Uterine smooth muscle cell (primary cell): Measurements from ENCODE around the gene LRP1. TPM values are rescaled to one million over a fixed set of nuclear protein-coding genes. Genes with fewer than 3 reads are reported as not detected.

Source experiments
- total RNA-seq: library from RNA; depleted of rRNA; stranded (reverse); fragments of >200 nt; gene quantifications from 2 replicates; pipeline ENCODE4 v1.2.3, GENCODE V29; 2014

Gene LRP1
- total RNA-seq, result 222 and 524 TPM in 2 replicates

DNA sequence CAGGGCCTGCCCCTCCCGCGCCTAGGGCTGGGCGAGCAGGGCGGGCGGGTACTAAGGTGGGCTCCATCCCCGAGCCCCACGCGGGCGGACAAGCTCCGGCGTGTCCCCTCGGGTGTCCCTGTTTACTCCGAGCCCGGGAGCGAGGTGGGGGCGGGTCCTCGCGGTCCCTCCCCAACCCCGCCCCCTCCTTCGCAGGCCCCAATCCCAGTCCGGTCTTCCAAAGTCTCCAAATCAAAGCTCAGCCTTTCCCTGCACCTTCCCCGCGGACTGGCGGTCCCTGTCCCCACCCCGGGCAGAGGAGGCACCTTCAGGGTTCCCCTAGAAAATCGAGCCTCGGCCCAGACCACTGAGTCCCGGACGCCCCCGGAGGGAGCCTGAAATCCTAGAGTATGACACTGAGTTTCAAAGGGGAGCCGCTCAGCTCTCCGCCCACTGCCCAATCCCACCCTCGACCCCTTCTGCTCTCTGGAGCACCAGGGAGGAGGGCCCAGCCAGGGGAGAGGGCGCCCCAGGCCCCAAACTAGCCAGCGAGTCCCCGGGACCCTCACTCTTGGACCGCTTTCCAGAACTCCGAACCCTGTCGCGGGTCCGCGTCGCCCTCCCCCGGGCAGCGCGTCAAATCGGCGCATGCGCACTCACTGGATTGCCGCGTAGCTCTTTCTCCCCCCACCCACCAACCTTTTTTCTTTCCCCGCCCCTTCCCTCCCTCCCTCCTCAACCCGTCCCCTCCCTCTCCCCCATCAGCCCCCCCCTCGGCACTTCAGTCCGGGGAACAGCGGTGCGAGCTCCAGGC is at the start of gene LRP1:
LRP1 (plus strand) TSS at position 758 of the 793 bp plus-strand sequence. CDS start 482 bp downstream, outside the sequence.

DNA sequence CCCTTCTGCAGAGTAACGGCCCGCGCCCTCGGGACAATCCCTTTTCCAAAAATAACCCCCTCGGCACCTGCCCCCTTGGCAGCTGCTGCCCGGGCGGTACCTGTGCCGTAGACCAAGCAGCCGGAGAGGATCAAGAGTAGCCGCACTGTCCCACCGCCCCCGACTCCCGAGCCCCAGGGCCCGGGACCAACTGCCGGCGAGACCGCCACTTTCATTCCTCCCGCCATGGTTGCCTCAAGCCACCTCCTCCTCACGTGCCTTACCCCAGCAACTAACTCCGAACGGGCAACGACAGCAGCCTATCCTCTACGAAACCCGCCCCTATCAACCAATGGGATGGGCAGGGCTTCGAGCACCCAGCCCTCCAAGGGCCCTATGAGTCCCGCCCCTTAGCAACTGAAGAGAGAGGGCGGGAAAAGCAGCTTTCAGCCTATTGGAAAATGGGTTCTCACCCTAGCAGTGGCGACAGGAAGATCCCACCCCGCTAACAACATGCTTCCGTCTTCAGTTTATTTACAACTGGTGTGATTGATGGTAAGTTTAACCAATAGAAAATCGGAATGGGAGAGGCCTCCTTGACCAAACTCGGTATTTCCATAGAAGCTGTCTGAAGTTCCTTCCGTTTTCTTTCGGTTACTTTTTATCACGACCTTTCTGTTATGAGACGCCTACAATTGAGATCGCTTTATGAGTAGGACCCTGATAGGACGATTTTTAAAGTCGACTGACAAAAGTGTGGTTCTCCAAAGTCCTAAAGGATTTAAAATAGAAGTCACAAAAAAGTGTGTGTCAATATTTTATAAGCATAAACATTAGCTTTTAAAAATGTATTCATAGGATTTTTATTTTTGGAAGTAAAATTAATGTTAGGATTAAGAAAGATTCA is 49.5 kb upstream of the LRP1 start, which contains the start of gene NEMP1:
NEMP1 (minus strand) TSS at position 273 of the 886 bp plus-strand sequence; CDS start at position 227, 46 bp downstream.

DNA sequence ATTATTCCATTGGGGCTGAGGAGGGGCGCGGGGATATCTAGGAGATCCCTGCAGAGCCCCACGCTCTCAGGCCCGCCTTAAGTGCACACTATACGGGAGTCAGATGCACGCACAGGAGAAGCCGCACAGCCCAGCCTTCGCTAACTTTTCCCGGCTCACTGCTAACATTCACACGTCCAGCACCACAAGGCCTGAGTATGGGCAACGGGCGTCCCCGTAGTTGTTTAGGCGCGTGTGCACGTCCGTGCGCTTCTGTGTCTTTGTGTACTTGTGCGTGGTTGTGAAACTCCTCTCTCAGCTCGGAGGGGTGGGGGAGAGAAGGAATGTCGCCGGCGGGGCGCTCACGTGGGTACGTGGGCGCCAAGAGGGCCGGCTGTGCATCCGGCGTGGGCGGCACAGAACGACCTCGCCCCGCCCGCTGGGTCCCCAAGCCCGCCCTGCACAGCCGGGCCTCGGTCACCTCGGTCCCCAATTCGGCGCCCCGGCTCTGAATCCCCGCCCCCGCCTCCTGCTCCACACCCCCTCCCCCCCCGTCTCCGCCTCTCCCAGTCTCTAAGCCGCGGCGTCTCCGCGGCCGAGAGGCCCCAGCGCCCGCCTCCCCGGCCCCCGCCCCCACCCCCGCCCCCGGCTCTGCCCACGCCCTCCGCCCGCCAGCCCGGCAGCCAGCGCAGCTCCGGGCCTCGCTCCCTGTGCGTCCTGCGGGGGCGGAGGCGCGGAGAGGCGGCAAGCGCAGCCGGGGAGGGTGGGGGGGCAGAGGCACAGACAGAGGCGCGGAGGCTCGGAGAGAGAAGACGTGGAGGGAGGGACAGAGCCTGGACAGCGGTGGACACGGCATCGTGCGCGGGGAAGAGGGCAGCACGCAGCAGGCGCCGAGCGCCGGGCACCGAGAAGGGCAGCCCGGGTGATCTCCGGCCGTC is 39.7 kb upstream of the LRP1 start, which contains the start of gene NAB2:
NAB2 (plus strand) TSS at position 761 of the 917 bp plus-strand sequence. CDS start 158 bp downstream, outside the sequence.

DNA sequence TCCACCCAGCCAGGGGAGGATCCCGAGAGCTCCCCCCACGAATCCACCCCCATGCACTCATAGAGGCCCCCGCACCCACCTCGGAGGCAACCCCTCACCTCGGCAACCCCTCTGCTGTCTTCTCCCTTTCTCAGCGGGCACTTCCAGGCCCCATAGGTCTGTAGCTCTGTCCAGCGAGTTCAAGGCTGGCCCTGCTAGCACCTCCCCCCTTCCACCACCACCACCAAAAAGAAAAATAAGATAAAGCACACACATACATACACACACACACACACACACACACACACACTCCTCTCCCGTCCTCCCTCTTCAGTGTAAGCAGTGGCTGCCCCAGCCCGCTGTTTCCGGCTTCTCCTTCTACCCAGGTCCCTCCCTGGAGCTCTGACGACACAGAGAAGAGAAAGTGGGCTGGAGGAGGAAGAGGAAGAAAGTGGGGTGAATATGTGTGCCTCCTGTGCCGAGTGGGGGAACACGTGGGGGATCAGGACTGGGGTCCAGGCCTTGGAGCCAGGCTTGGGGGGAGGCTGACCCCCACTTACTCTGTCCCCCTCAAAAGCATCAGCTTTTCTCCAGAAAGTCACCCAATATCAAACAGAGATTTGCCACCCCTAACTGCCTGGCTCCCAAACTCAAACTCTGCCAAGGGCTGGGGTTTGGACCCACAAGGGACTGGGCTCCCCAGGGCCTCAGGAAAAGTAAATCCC is 17.1 kb upstream of the LRP1 start, which contains the start of gene STAT6:
STAT6 (minus strand) TSS at position 332 of the 704 bp plus-strand sequence. CDS start 3,084 bp downstream, outside the sequence.

DNA sequence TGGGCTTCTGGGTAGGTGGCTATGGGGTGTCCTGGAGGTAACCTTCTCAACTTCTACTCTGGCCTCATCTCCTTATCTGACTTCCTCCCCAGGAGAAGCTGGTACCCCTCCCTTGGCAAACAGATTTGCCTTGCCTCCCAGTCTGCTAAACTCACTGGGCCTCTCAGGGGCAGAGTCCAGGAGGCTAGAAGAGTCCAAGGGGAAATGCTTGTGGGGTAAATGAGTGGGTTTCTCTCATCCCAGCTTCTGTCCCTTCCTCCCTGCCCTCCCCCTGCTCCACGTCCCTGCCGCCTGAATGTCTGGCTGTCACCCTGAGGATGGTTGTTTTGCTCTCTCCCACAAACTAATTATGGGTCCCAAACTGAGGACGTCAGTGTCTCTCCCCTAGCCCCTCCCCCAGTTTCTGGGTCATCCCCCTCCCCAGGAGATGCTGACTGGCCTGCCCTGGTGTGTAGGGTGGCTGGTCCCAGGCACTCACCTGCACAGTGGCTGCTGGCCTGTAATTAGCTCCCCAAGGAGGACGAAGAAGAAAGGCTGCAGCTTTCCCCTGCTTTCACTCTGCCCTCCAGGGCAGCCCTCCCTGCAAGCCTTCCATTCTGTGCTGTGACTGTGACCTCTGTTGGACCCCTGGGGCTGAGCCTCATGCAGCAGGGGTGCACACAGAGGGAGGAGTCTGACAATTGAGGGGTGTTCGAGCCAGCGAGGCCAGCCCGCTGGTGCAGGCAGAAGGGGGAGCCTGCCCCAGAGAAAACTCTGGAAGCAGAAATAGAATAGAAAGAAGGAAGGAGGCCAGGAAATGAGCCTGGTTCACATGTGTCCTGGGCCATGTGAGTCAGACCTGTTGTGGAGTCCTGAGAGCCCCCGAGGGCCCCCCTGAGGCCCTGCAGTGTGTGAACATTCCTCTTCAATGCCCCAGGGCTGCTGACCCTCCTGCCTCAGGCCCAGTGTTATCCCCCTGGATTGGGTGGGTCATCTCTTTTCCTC is 19.0 kb downstream of the LRP1 start, which contains the start of gene LRP1-AS:
LRP1-AS (minus strand) TSS at position 659 of the 984 bp plus-strand sequence.

DNA sequence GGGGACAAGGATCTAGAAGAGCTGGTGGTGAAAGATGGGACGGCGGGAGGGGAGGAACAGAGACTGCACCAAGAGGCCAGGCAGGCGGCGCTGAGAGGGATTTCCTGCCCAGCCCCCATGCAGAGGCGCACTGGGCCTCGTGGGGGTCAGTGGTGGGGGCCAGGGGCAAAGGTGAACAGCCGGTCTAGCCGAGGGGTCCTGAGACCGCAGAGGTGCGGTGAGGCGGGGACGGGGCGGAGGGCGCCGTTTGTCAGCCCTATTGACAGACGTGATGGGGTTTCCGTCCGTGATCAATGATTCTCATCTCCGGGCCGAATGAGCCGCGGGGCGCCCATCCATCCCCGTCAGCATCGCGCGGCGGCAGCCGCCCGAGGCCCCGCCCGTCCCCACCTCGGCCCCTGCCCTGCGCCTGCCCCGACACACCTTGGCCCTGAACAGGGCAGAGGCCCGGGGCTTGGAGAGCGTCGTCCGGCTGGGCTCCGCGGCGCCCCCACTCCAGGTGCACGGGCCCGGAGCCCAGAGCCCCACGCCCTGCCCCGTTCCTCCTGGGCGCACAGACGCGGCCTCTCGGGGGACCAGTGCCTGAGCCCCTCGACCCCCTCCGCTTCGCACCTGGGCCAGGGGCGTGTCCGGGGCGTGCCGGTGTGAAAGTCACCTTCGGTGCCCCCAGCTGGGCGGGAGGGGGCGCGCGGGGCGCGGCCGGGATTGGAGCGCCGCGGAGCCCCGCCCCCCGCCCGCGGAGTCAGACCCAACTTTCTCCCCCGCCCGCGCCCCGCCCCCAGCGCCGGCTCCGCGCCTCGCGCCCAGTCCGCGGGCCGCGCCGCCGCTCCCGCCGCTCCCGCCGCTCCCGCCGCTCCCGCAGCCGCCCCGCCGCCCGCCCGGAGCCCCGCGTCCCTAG is 88.0 kb downstream of the LRP1 start, which contains the start of gene NXPH4:
NXPH4 (plus strand) TSS at position 781 of the 898 bp plus-strand sequence. CDS start 176 bp downstream, outside the sequence.

DNA sequence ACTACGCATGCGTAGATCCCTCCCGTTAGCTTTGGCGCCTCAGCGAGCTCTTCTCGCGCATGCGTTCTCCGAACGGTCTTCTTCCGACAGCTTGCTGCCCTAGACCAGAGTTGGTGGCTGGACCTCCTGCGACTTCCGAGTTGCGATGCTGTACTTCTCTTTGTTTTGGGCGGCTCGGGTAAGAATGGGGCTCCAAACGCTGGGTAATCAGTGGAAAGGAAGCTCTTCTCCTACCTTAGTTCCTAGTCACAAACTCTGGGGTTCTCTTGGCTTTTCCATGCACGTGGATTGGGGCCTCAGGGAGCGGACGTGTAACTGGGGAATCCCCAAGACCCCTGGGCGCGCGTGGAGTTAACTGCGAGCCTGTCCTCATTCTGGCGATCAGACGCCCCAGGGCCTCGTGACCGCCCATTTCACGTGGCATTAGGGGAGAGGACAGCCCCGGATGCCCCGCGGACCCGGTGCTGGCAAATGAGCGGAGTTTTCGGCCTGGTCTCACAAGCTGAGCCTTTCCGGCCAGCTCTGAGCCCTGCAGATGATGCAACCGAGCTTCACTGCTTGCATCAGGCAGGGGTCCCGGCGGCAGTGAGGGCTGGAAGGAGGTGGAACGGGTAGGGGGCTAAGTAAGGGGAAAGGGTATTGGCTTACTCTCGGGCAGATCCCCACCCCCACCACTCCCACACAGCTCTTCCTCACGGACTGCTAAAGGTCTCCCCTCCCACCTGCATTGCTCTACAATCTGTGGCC is 101.5 kb downstream of the LRP1 start, which contains the start of gene SHMT2:
SHMT2 (plus strand) TSS at position 78 of the 747 bp plus-strand sequence; CDS start at position 146, 68 bp downstream.

DNA sequence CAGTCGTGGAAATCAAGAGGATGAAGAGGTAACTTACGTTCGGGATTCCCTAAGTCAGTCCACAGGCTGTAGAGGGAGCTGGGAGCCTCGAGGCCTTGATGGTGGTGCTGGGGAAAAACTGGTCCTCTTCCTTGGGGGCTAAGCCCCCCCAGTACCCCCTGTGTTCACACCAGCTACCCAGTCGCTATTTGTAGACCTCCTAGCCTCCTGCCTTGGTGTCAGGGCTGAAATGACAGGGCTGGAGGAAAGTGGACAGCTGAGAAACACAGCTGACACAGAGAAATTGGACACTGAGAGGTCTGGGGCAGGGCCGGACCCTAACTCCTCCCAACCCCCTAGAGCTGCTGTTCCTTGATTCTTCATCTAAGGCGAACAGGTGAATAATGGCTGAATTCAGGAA is 122.7 kb downstream of the LRP1 start, which contains the start of gene STAC3:
STAC3 (minus strand) TSS at position 232 of the 400 bp plus-strand sequence. CDS start 1,551 bp downstream, outside the sequence.

Other genes starting within 250 kb of the LRP1 start
- gene SDR9C7, start 194.1 kb upstream of the LRP1 start, total RNA-seq, result not detected in 2 replicates
- 0.22 and 0.25 TPM in 2 replicates for gene RDH16, start 170.9 kb upstream of the LRP1 start, total RNA-seq
- gene ZBTB39, start 121.9 kb upstream of the LRP1 start, total RNA-seq, result 5.1 and 5.3 TPM in 2 replicates
- not detected in 2 replicates for gene TAC3, start 112.0 kb upstream of the LRP1 start, total RNA-seq
- gene MYO1A, start 78.4 kb upstream of the LRP1 start, total RNA-seq, result 0.12 TPM in 1 of 2 replicates, not detected in the other
- 12.7 and 22.1 TPM in 2 replicates for gene NEMP1, start 49.7 kb upstream of the LRP1 start, total RNA-seq
- 88.9 and 104 TPM in 2 replicates for gene NAB2, start 39.4 kb upstream of the LRP1 start, total RNA-seq
- gene STAT6, start 17.1 kb upstream of the LRP1 start, total RNA-seq, result 55.6 and 61.0 TPM in 2 replicates
- gene LRP1-AS, start 19.1 kb downstream of the LRP1 start, total RNA-seq, result not detected in 2 replicates
- 1.7 and 4.0 TPM in 2 replicates for gene NXPH4, start 88.3 kb downstream of the LRP1 start, total RNA-seq
- 368 and 374 TPM in 2 replicates for gene SHMT2, start 101.2 kb downstream of the LRP1 start, total RNA-seq
- gene STAC3, start 122.7 kb downstream of the LRP1 start, total RNA-seq, result 0.22 and 0.50 TPM in 2 replicates